Measurements from ENCODE around the gene ZXDC. TPM values are rescaled to one million over a fixed set of nuclear protein-coding genes. Genes with fewer than 3 reads are reported as not detected.

ZXDC gene
- total RNA-seq, 1 experiment from 2014 or later, result 26.6 TPM

DNA sequence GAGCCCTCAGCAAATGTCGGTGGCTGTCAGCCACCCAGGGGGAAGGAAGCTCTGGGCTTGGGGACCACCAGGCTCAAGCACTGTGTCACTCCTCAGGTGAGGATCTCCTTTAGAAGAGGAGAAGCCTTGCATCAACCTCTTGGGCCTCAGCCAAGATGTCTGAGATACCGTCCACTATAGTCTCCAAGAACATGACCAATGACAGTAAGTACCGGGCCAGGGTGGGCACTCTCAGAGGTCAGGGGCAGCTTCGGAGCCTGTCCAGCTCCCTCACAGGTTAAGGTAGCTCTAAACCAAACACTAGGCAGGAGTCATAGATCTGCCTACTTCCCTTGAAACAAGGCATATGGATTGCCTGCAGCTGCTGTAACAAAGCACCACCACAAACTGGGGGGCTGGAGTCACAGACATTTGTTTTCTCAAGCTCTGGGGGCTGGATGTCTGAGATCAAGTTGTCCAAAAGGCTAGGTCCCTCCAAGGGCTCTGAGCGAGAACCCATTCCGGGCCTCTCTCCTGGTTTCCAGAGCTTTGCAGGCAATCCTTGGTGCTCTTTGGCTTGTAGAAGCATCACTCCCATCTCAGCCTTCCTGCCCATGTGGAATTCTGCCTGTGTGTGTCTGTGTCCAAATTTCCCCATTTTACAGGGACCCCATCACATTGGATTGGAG lies 79.7 kb downstream of the ZXDC start:
- no peak for DNase-seq (ENCODE audit: low read depth)

DNA sequence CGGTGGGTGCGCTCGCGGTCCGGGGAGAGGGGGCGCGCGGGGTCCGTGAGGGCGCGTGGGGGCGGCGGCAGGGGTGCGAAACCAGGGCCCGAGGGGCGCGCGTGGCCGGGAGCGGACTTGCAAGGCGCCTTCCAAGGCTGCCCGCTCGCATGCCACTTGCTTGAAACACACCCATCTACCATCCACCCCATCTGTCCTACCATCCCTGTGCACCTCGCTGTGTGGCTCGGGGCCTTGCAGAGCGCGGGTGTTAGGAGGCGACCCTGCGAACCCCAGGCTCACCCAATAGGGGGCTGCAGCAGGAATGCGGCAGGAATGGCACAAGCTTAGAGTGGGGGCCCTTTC lies 80.7 kb downstream of the ZXDC start:
- DNase-seq (ENCODE audit: low read depth), result no peak

DNA sequence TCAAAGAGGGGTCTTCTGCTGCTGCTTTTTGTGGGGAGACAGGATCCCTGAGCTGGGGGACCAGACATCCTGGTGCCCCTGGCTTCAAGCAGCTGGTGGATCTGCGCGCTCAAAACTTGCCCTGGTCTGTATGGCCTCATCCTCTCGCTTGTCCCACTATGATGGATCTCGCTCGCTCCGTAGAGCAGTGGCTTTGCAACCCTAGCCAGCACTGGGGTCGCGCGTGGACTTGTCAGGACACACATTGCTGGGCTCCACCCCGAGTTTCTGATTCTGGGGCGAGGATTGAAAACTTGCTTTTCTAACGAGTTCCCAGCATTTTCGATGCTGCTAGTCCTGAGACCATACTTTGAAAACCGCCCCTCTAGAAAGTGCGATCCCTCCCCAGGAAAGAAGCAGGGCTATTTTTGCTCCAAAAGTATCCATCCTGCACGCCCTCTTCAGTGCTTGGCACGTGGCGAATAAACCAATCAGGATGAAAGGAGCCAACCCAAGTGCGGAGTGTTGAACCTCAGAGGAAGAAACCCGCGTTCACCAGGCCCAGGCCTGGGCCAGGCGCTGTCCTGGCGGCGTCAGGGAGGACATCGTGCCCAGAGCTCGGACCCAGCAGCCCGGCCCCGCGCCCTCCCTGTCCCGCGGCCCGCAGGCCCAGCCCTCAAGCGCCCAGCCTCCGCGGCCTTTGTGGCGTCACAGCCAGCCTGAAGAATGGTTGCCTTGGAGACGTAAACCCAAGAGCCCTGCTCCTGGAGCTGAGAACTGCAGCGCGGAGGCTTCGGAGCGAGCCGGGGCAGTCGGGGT lies 81.3 kb downstream of the ZXDC start, which contains the start of gene CFAP100:
Gene CFAP100 (plus strand): TSS at position 731 of the 798 bp plus-strand sequence. CDS start 1,092 bp downstream, outside the sequence.
- DNase-seq (ENCODE audit: low read depth), result peak; percentile 26

DNA sequence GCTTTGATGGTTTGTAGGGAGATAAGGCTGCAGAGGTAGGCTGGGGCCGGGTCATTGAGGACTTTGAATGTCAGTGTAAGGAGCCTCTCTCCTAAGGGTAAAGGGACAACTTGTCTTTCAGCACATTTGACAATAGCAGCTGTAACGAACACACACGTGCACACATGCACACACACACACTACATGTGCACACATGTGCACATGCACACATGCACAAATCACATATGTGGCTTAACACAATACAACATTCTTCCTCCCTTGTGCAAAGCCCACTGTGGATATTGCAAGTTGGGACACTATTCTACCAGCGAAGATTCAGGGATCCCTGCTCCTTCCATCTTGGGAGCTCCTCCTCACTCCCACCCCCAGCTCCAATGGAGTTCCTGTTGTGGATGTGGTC lies 82.1 kb downstream of the ZXDC start:
- no peak for DNase-seq (ENCODE audit: low read depth)

DNA sequence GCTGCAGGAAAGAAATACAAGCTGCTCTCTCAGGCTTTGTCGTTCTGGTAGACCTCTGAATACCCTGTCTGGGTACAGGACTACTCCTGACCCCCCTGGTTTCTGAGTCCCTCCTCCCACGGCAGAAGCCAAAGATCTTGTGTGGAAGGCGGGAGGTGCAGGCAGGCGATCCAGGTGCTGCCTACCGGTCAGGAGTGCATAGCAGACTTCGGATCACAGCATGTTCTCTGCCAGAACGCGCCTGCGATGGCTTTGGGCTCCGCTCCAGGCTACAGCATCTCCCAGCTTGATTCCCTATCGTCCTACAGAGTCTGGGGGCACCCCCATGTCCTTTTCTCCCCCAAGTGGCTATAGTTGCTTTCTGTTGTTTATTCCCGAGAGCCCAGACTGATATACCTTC lies 83.4 kb downstream of the ZXDC start:
- no peak for DNase-seq (ENCODE audit: low read depth)

DNA sequence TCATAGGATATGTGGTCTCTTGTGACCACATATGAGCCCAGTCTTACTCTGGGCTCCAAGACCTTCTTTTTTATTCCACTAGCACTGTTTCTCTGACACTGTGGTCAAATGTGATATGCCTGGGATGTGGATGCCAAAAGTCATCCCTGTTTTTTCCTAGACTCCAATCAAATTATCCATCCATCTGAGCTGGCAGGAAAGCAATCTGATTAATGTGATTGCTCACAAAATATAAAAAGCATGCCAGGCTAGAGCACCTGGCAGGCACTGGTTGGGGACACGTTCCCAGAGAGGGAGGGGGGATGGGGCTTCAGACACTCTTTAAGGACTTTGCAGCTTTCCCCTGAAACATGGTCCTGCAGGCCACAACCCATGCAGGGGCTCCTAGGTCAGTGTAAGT lies 84.1 kb downstream of the ZXDC start:
- DNase-seq (ENCODE audit: low read depth), result no peak

DNA sequence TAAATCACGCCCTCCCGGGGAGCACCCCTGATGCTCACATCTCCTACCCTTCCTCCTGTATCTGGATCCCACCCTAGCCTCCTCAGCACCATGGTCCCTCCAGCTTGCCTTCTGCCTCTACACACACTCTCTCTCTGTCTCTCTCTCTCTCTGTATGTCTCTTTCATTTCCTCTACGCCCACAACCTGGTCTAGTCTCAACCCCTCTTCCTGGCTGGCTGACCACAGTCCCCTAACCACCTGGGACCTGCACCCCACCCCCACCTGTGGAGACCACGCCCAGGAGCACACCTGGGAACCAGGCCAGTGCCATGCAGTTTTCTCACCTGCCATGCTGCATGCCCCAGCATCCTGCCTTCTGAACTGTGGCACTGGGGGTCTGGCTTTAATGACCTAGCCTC lies 84.9 kb downstream of the ZXDC start:
- DNase-seq (ENCODE audit: low read depth), result no peak

DNA sequence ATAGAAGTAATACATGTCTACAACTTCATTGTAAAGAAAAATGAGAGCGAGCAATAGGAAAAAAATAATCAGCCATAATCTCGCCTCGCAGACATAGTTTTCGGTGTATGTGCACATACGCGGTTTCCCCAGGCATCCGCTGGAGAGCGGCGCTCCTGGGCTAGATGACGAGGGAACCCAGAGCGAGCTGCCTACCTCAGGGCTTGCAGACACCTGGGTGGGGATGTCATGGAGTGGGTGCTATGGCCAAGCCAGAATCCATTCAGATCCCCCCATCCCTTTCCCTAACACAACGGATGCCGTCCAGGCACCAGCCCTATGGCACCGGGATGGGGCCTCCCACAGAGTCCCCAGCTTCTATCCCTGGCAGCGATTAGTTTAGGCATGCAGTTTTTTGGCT lies 85.5 kb downstream of the ZXDC start:
- no peak for DNase-seq (ENCODE audit: low read depth)

DNA sequence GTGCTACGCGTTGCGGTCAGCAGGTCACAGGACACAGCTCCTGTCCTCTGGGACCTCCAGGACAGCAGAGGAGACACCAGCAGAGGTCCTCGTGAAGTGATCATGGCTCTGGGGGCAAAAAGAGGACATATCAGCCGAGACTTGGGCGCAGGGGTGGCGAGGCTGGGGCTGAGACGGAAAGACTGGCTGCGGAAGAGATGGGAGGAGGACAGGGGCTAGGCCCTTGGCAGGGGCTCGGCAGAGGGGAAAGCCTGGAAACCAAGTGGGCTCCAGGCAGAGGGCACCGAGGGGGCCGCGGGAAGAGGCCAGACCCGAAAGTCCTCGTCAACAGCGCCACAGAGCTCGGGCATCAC lies 85.9 kb downstream of the ZXDC start:
- DNase-seq (ENCODE audit: low read depth), result no peak

DNA sequence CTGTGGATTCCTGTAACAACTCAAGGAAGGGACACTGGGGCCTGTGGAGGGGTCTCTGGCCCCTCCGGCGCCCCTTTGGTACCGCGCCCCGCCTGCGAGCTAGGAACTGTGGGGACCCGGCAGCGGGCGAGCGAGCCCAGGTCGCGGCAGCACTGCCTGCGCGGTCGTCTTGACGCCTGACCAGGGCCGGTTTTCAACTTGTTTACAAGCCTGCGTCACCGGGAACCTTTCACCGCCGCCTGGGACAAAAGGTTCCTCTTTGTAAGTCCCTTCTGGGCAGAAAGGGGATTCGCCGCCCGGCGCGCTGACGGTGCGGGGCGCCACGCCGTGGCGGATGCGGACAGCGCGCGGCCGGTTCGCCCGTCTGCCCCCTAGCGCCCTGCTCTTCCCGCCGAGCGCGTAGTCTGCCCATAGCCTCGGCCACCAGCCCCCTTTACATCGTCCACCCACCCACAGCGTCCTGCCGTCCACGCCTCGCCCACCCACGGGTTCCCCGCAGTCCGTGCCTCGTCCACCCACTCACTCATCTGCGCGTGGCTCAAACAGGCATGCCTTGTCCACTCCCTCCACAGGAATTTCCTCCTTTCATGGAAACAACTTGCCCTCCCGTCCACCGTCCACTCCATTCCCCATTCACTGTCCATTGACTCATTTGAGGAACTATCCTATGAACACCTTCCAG lies 86.4 kb downstream of the ZXDC start:
- DNase-seq (ENCODE audit: low read depth), result peak; percentile 90

Other genes with a start within 250 kb of the ZXDC start
- gene KLF15, start 118.5 kb downstream of the ZXDC start, total RNA-seq (2014; rRNA removed; shearing (Covaris generic)), result 0.10 TPM in 1 of 2 replicates, not detected in the other
- gene CFAP100, start 81.0 kb downstream of the ZXDC start, total RNA-seq (2014; rRNA removed; shearing (Covaris generic)), result not detected in 2 replicates
- gene UROC1, start 41.9 kb upstream of the ZXDC start, total RNA-seq (2014; rRNA removed; shearing (Covaris generic)), result 0.02 TPM in 1 of 2 replicates, not detected in the other
- gene CHST13, start 48.3 kb upstream of the ZXDC start, total RNA-seq (2014; rRNA removed; shearing (Covaris generic)), result not detected in 2 replicates
- gene C3orf22, start 83.0 kb upstream of the ZXDC start, total RNA-seq (2014; rRNA removed; shearing (Covaris generic)), result not detected in 2 replicates
- gene TXNRD3, start 179.2 kb upstream of the ZXDC start, total RNA-seq (2014; rRNA removed; shearing (Covaris generic)), result 4.0 and 7.8 TPM in 2 replicates
- gene CHCHD6, start 228.3 kb upstream of the ZXDC start, total RNA-seq (2014; rRNA removed; shearing (Covaris generic)), result 18.7 and 18.8 TPM in 2 replicates

All from M059J (cell line).